Measurements from ENCODE around the gene RBL1.

- no peak for TF ChIP-seq POLR2A (IDR thresholded peaks at IDR 0.05)
- TF ChIP-seq CTCF (IDR thresholded peaks at IDR 0.05) = no peak
- no peak for TF ChIP-seq EP300 (IDR thresholded peaks at IDR 0.05)
Observed at GRCh38 chr20:37120497-37120896, 24.7 kb upstream of the RBL1 start.

Data from ovary (tissue), 3 donors.